Measurements from ENCODE around the gene PFKFB2. TPM values are rescaled to one million over a fixed set of nuclear protein-coding genes. Genes with fewer than 3 reads are reported as not detected.

The PFKFB2 gene
- total and polyA plus RNA-seq, 4 donors = 1.5 to 5.9 (median 3.0) TPM

DNA sequence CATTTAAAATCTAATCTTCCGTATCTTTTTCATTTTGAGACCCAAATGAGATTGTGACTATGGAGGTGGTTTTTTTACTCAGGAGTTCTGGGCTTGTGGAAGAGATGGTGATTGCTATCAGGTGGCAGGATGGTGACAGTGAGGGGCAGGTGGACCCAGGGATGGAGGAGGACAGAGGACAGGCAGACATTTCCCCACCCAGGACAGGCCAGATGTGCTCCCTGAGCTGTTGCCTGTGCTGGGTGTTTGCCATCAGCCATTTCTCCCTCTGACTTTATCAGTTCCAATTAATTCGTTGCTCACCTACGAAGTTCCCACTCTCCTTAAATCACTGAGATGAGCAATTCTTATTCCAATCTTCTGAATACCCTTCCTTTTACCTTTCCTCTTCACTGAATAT, 47.0 kb upstream of the PFKFB2 start:
- no peak overlapping the region for H3K27ac ChIP-seq (ENCODE audit: low read depth in 1 of 2, low read length in 2 of 2)
- 94% methylated on average over 3 of the region's 3 CpGs for WGBS
- TF ChIP-seq, protein P1, sequence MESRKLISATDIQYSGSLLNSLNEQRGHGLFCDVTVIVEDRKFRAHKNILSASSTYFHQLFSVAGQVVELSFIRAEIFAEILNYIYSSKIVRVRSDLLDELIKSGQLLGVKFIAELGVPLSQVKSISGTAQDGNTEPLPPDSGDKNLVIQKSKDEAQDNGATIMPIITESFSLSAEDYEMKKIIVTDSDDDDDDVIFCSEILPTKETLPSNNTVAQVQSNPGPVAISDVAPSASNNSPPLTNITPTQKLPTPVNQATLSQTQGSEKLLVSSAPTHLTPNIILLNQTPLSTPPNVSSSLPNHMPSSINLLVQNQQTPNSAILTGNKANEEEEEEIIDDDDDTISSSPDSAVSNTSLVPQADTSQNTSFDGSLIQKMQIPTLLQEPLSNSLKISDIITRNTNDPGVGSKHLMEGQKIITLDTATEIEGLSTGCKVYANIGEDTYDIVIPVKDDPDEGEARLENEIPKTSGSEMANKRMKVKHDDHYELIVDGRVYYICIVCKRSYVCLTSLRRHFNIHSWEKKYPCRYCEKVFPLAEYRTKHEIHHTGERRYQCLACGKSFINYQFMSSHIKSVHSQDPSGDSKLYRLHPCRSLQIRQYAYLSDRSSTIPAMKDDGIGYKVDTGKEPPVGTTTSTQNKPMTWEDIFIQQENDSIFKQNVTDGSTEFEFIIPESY (IDR thresholded peaks at IDR 0.05) = no peak
- no peak for TF ChIP-seq JUND (IDR thresholded peaks at IDR 0.05)
- TF ChIP-seq FOXA1 (IDR thresholded peaks at IDR 0.05) = no peak
- no peak for TF ChIP-seq SP1 (IDR thresholded peaks at IDR 0.05)
- TF ChIP-seq RXRA (IDR thresholded peaks at IDR 0.05) = no peak
- TF ChIP-seq NR2F2 (IDR thresholded peaks at IDR 0.05) = no peak
- no peak for TF ChIP-seq HNF4A (conservative IDR thresholded peaks at IDR 0.05)

DNA sequence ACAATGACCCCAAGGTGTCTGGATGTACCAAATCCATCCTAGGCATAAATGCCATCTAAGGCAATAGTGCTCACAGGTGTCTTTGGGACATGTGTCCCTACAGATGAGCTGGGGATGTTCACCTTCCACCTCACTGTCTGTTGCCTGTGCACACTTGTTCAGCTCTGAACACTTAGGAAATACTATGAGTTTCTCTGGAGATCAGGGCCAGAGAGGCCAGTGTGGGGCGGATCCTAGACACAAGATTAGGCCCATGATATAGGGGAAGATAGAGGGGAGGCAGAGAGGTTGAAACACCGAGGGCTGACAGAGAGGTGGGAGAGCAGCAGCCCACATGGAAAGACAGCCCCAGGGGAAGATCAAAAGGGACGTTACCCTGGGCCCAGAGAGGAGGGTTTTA, 46.2 kb upstream of the PFKFB2 start:
- H3K27me3 ChIP-seq (ENCODE audit: control insufficient read depth in 4 of 4, insufficient read depth in 4 of 4, low read length in 3 of 4) = no peaks in the 10 kb centered on the region
- H3K4me3 ChIP-seq (ENCODE audit: low read depth in 1 of 3, low read length in 3 of 3) = no peak overlapping the region
- WGBS = 87% methylated on average over 3 of the region's 3 CpGs
- DNase-seq (ENCODE audit: low spot score) = no peak
- no peak overlapping the region for H3K27ac ChIP-seq (ENCODE audit: low read depth in 1 of 2, low read length in 2 of 2)
- no peaks in the 10 kb centered on the region for H3K36me3 ChIP-seq (ENCODE audit: control insufficient read depth in 4 of 4, insufficient read depth in 3 of 4, low read depth in 1 of 4, low read length in 3 of 4)
- no peak overlapping the region for H3K9ac ChIP-seq (ENCODE audit: low read depth in 1 of 2, low read length in 2 of 2)
- no peaks in the 10 kb centered on the region for H3K9me3 ChIP-seq (ENCODE audit: control insufficient read depth in 4 of 4, low read length in 3 of 4)
- TF ChIP-seq, protein P1 (IDR thresholded peaks at IDR 0.05) = no peak
- no peak for TF ChIP-seq TAF1 (conservative IDR thresholded peaks at IDR 0.05)
- no peak for TF ChIP-seq GABPA (IDR thresholded peaks at IDR 0.05 in 1 of 2, conservative IDR thresholded peaks at IDR 0.05 in 1 of 2)
- TF ChIP-seq FOXA1 (IDR thresholded peaks at IDR 0.05) = no peak
- TF ChIP-seq RAD21 (IDR thresholded peaks at IDR 0.05) = no peak
- no peak for TF ChIP-seq EGR1 (IDR thresholded peaks at IDR 0.05; ENCODE audit: low read depth in 2 of 2)
- TF ChIP-seq, protein P2, sequence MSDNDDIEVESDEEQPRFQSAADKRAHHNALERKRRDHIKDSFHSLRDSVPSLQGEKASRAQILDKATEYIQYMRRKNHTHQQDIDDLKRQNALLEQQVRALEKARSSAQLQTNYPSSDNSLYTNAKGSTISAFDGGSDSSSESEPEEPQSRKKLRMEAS (IDR thresholded peaks at IDR 0.05) = no peak
- TF ChIP-seq JUND (IDR thresholded peaks at IDR 0.05) = no peak
- TF ChIP-seq, protein P3, sequence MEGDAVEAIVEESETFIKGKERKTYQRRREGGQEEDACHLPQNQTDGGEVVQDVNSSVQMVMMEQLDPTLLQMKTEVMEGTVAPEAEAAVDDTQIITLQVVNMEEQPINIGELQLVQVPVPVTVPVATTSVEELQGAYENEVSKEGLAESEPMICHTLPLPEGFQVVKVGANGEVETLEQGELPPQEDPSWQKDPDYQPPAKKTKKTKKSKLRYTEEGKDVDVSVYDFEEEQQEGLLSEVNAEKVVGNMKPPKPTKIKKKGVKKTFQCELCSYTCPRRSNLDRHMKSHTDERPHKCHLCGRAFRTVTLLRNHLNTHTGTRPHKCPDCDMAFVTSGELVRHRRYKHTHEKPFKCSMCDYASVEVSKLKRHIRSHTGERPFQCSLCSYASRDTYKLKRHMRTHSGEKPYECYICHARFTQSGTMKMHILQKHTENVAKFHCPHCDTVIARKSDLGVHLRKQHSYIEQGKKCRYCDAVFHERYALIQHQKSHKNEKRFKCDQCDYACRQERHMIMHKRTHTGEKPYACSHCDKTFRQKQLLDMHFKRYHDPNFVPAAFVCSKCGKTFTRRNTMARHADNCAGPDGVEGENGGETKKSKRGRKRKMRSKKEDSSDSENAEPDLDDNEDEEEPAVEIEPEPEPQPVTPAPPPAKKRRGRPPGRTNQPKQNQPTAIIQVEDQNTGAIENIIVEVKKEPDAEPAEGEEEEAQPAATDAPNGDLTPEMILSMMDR (IDR thresholded peaks at IDR 0.05; ENCODE audit: low read depth, low read length, missing input control) = no peak
- TF ChIP-seq SP1 (IDR thresholded peaks at IDR 0.05) = no peak
- TF ChIP-seq HNF4G (IDR thresholded peaks at IDR 0.05) = no peak
- no peak for TF ChIP-seq YY1 (IDR thresholded peaks at IDR 0.05)
- peaks cover 5 to 16% (median 11%) of the 10 kb centered on the region in 4 donors for H3K4me1 ChIP-seq (ENCODE audit: control insufficient read depth in 4 of 4, insufficient read depth in 4 of 4, low read length in 3 of 4)

More for the DNA sequence above, 47.0 kb upstream of the PFKFB2 start:
- H3K27me3 ChIP-seq (ENCODE audit: control insufficient read depth in 4 of 4, insufficient read depth in 4 of 4, low read length in 3 of 4) = no peaks in the 10 kb centered on the region
- no peak overlapping the region for H3K9ac ChIP-seq (ENCODE audit: low read depth in 1 of 2, low read length in 2 of 2)
- no peaks in the 10 kb centered on the region for H3K36me3 ChIP-seq (ENCODE audit: control insufficient read depth in 4 of 4, insufficient read depth in 3 of 4, low read depth in 1 of 4, low read length in 3 of 4)
- H3K4me1 ChIP-seq (ENCODE audit: control insufficient read depth in 4 of 4, insufficient read depth in 4 of 4, low read length in 3 of 4) = peaks cover 5 to 16% (median 11%) of the 10 kb centered on the region in 4 donors
- no peaks in the 10 kb centered on the region for H3K9me3 ChIP-seq (ENCODE audit: control insufficient read depth in 4 of 4, low read length in 3 of 4)
- DNase-seq (ENCODE audit: low spot score) = no peak
- H3K4me3 ChIP-seq (ENCODE audit: low read depth in 1 of 3, low read length in 3 of 3) = no peak overlapping the region
